GM21717 (cell line): ENCODE data around the gene ABCF1.

ENCODE experiments used
- ATAC-seq: cut with Tn5 transposase; IDR thresholded peaks from one replicate; pipeline ENCODE4 v1.9.1; 2021; ENCODE audit warnings: mild to moderate bottlenecking, moderate library complexity; ENCODE audit not compliant: unreplicated experiment

Gene ABCF1

DNA sequence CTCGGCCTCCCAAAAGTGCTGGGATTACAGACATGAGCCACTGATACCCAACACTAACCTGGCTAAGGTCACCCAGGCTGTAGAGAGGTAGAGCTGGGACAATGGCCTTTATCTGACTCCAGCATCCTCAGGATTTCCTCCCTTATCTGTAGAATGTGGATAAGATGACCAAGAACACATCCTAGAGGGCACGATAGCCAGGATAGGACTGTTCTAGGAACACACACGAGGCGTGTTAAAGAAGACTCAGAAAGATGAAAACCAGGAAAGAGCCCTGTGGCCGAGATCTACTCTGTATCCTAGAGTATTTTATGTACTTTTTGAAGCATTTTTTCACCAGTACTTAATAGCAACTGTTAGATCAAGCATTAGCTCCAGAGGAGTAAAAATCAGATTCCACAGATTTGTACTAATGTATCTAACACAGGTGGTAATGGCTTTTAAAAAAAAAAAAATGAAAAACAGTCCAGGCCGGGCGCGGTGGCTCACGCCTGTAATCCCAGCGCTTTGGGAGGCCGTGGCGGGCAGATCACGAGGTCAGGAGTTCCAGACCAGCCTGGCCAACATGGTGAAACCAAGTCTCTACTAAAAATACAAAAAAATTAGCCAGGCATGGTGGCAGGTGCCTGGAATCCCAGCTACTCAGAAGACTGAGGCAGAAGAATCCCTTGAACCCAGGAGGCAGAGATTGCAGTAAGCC lies 28.5 kb downstream of the ABCF1 start:
- no peak for ATAC-seq

DNA sequence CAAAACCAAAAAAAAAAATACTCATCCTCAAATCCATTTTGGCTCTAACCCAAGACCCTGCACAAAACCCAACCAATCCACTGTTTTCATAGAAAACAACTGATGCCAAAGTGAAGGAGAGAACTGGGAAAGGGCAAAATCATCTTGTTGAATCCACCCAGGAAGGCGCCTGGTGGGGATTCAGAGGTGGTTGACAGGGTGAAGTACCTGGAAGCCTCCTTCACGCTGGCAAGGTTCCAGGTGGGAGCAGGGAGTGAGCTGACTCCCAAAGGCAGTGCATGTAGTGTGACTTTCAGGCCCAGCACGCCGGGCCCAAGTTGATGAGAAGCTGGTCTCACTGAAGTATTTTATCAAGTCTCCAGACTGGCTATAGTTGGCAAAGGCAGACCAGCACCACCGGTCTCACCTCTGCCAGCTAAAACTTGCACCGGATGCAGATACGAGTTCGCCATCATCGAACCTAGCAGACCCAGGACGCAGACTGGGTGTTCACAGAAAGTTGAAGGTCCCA lies 29.3 kb downstream of the ABCF1 start:
- no peak for ATAC-seq

DNA sequence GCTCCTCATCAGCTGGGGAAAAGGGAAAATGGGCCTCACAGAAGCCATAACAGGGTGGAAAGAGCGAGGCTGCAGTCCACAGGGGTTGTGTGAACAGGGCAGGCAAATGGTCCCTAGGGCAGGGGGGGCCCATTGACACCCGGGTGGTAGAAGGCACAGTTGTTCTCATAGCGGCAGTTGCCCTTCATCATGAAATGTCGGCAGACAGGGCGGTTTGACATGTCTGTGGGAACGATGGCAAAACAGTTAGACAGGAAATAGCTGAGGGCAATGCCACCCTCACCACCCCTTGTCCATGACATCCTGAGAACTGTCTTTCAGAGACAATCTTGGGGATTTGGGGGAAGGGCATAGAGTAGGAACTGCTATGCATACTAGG lies 30.2 kb downstream of the ABCF1 start:
- ATAC-seq: no peak

DNA sequence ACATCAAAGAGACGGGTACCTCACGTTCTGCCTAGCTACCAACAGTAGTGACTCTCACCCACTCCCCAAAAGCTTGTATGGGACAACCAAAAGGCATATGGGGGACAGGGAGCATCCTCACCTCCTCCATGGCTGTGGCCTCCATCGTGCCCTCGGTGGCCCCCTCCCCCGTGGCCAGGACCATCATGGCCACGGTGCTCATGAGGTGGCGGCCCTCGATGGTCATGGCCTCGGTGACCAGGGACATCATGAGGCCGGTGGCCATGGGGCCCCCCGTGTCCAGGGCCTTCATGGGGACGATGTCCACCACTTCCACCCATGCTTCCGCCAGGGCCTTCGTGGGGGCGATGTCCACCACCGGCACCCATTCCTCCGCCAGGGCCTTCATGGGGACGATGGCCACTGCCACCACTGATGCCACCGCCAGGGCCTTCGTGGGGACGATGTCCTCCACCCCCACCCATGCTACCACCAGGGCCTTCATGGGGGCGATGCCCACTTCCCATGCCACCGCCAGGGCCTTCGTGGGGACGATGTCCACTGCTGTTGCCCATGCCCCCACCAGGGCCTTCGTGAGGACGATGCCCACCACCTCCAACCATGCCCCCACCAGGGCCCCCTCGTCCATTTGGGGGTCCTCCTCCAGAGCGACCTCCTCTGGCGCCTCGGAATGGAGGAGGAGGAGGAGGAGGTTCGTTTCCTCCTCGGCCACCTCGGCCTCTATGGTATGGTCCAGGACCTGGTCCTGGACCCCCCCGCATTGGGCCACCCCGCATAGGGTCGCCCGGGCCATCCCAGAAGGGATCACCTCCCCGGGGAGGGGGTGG lies 30.8 kb downstream of the ABCF1 start:
- ATAC-seq: no peak

DNA sequence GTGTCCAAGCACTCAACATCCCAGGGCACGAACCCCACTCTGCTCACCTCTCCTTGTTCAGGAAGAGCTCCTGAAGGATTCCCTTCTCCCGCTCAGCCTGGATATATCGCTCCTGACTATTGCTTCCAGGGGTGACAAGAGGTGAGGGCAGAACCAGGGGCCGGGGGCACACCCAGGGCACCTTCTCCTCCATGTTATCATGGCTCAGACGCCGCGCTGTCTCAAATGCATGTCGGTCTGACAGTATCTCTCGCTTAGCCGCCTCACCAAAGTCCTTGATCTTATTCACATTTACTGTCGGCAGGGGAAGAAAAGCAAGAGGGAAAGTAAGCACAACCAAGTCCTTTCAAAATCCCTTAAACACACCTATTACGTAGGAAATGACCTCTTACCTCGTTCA lies 32.7 kb downstream of the ABCF1 start:
- ATAC-seq: no peak

DNA sequence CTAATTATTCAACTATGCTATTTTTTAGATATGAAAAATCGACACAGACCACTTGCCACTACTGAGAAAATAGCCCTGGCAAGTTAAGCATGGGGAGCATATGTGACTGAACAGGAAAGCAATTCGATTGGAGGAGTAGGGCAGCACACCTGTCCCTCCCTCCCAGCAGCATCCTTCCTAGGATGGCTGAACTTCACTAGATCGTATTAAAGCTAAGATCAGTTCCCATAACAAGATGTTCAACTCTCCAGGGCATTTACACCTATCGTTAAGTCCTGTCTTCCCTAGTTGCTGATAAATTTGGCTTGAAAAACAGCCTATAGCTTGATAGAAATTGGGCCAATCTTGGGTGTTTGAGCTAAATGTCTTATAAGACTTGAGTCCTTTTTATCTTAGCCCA lies 38.8 kb downstream of the ABCF1 start:
- ATAC-seq: no peak

DNA sequence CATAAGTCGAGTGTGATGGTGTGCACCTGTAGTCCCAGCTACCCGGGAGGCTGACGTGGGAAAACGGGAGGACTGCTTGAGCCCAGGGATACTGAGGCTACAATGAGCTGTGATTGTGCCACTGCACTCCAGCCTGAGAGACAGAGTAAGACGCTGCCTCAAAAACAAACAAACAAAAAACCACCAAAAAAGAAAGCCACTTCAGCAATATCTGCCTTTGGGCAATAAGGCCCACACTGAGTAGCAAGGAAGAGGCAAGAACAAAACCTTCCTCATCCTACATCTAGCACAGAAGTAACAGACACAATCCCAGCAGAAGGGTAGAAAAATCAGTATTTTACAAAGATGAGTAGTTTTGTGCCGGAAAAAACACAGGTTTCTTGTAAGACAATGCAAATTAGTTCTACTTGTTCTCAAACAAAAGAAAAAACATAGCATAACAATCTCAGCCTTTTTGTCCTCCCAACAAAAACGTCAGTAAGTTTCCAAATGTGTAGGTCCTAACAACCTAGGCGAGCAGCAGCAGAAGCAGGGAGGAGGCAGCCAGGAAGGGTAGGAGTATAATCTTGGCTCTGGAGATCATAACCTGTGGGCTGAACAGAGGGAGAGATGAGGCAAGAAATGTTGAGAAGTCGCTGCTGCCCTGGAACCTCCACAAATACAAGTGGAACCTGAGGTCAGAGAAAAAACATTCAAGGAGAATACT lies 40.1 kb downstream of the ABCF1 start:
- ATAC-seq: no peak

DNA sequence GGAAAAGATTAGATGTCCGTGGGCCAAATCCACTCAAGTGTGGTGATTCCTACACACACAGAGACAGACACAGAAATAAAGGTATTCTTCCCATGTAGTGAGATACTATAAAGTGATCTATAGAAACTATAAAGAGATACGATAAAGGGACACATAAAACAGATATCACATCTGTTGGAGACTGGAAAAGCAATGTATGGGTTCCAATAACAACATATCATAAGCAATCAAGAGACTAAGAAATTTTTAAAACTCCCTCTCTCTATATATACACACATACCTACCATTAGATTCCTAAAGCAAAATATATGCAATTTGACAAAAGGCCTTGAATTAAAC lies 40.6 kb downstream of the ABCF1 start:
- no peak for ATAC-seq

DNA sequence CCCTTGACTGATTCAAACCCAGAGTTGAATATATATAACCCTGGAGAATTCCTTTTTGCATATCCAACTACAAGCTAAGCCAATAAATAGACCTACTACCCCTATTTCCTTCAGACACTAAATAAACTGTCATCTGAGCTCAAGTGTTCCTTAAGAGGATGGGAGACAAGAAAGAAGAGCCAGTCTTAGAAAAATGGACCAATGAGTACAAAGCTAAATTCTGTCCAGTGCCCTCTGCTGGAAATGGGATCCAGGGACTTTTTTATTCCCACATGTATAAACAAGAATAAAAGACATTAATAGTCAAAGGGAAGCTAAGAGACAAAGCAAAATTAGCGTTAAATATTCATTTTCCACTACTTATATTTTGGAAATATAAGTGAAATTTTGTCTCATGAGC lies 41.0 kb downstream of the ABCF1 start:
- no peak for ATAC-seq

DNA sequence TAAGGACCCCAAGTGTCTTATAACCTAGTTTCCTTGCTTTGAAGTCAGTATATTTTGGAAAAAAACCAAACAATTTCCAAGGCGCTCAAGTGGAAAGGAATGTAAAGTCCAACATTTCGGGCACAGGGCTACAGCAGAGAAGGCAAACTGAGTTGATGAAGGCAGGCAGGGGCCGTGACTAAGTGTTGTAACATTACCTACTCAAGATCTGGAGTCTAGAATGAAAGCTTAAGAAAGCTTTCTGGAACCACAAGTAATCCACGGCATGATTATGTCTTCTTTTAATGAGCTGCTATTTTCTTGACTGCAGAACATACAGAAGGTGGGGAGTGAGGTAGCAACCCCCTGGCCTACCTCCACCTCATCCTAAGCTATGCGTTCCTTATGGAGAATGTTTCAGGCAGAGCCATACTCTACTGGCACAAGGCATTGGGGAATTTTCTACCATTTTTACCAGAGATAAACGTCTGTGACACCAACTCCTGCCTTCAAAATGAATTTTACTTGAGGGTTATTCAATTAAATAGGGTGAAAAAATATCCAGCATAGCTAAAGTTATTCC lies 41.5 kb downstream of the ABCF1 start:
- ATAC-seq: no peak

DNA sequence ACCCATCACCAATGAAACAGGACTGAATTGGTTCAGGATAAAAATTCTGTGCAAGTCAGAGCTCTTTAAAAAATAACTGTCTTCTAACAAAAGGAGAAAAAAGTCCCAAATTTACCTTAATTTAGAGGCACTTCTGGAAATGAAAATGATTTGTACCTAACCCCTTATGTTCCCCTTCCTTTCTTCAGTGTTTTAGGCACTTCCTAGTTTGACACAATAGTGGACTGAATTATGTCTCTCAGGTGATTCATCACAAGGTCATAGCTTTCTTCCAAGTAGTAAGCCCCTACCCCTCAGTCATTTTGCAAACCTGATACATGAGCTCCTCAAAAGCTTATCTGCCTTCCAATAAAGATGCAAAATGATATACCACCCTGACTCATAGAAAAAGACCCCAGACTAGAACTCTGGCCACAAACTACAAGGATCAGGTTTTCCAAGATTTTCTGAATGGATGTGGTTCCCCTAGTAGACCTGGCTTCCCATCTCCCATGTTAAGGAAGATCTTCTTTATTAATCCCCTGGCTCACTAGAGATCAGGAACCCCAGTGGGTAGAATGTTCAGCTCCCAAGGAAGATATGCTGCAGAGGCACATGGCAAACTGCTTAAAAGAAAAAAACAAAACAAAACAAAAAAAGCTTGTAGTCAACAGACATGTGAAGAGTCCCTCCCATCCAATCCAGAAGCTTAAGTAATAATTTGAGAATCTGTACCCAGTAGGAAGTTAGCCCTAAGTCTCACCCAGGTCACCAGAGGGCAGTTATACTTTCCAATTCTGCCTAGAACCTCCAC lies 42.2 kb downstream of the ABCF1 start:
- ATAC-seq: no peak

DNA sequence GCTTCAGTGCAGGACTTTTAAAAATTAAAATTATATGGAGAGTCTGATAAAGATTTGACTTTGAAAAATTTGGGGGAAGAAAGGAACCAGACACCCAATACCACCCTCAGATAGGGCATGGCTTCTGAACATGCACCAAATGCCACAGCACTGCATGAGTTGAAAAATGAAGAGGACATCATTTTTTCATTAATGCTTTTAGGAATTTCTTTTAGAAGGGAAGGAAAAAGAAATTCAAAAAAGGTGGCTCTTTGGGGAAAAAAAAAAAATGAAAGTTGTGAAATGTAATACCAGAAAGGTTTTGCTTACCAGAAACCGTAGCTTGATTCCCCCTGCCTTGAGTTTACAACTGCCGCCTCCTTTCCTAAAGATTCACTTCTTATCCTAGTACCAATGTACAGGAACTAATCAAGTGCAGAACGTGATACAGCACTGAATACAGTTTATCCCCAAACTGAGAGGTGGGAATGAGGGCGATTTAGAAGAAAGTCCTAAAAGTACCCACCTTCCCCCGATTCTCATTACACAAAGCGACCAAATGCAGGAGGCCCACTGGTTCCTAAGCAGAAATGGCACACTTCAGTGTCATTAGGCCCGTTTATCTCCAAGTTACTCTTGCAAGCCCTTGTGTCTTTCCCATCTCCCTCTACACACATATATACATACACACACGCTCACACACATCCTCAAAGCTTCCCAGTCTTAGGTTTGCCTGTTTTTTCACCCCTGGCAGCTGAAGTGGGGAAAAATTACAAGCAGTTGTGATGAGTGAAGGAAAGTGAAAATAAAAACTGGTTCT lies 43.0 kb downstream of the ABCF1 start:
- ATAC-seq: no peak

DNA sequence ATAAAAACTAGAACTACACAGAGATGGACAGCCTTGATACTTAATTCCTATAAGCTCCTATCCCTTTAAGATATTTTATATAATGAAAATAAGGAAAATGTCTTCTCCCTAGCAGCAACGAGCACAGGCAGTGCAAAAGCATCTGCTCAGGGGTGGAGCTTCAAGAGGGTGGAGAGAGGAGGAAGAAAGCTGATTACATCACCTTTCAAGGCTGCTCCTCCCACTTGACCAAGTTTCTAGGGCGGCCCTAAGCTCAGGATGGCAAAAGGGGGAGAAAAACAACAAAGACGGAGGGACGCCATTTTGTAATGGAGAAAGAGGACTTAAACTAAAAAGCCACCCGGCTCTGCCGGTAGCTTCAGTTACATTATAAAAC lies 43.6 kb downstream of the ABCF1 start:
- peak; percentile 34 for ATAC-seq

DNA sequence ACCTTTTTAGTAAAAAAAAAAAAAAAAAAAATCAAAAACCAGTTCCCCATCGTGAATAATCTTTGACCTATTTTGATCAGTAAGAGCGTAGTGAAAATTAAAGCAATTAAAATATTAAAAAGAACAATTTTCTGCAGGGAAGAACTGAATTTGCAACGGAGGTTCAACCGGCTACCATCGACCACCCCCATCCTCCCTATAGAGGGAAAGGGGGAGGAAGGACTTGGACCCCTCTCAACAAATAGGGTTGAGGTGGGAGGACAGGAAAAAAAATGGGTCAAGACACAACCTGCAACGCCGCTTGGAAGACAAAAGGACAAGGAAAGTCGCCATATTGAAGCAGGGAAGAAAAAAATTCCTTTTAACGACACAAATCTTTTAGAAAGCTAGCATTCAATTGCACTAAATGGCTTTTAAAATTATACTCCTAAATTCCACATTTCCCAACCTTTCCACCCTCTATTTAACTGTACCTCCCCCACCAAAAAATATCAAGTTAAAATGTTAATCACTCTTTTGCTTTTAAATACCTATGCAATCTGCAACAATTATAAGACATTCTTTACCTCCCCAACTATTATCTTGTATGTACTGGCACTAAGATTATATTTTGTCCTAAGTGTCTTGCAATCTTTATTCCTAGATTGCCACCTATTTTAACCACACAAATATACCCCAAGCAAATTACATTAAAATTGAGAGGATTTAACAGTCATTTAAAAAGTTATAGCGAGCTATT lies 44.1 kb downstream of the ABCF1 start:
- ATAC-seq: no peak

DNA sequence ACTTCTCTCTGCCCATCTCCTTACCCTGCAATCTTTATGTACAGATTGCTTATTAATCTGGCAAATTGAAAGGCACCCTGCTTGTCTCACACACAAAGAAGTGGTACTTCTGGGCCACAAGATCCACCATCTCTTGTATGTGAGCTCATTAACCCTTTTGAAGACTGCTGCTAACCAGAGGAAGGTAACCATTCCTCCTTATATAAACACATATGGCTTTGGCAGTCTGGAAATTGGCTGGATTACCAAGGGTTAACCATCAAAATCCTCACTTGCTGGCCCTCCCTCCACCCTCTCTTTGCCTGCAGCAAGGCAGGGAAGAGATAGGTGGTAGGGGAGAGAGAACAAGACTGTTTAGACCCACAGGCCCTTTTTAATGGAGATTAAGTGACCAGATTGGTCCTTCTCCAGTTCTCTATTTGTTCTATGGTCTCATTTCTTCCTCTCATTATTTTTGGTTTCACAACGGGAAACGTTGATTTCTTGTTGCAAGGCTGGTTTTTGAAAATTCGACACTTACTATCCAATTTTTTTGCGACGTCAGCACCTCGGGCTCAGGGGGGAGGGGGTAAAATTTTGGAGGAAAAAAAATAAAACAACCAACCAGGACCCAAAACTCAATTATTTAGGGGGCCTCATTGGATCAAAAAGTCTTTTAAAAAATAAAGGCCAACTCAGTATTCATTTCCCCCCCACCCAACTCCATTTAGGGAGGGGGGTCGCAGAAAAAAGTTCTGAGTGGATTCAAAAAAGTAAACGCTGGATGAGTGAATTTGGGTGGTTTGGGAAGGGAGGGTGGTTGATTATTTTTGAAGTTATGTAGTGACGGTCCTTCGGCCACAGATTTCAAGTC lies 44.9 kb downstream of the ABCF1 start:
- no peak for ATAC-seq

DNA sequence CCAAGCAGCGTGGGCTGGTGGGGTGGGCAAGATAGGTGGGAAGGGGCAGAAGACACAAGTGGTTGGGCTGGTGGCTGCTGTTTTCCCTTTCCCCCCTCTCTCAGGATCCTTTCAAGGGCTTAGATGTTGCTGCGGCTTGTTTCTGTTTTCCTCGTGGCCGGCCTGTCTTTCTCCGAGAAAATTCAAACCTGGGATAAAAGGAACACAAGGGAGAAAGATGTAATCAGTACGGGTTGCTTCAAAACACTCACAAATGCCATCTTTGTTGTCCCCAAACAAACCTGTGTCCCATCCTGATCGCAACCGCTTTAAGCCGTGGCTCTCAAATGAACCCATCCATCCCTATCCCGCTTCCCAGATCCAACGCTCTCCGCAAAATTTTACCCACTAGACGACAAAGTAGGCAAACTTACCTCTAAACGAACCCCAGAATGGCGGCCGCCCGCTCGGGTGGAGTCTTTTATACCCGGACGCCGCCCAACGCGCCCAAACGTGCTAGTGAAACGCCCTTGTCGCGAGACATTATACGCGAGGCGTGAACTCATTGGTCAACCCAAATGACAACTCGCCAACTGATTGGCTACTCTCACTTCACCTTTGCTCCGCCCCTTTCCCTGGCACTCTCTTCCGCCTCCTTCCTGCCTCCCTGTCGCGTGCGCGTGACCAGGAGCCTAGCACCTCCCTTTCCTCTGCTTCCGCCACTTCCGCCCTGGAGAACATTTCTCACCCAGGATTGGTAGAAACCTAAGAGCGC lies 45.7 kb downstream of the ABCF1 start, which contains the start of gene PPP1R10:
Gene PPP1R10 (minus strand): TSS at position 433 of the 754 bp plus-strand sequence. CDS start 7,299 bp downstream, outside the sequence.
- ATAC-seq: peak; percentile 75

DNA sequence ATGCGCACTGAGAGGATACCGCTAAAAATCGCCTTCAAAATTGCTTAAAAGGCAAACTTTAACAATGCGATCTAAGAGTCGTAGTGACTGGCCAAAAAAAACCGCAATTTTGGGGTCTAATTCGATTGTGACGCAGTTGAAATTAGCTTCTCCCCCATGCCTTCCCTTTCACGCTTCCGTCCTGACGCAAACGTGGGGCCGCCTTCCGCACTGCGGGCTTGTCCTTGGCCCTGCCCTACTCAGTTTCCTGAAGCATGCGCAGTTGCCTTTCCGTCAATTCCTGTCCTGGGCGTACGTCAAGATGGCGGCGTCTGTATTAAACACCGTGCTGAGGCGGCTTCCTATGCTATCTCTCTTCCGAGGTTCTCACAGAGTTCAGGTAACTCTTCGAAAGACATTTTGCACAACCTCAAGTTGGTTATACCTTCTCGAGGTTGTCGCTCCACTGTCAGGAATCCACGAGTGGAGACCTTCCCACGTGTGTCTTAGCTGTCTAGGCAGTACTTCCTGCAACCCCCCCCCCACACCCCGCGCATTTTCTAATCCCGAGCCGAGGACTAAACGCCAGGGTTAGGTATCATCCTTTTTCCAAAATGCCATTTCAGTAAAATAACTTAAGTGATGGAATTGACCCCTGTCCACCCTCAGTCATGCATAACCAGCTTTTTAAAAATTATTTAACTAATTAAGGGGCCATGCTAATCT lies 46.5 kb downstream of the ABCF1 start, which contains the start of gene MRPS18B:
Gene MRPS18B (plus strand): TSS at position 276 of the 705 bp plus-strand sequence. CDS start 26 bp downstream, at position 302.
- peak; percentile 65 for ATAC-seq
